GM12878 (cell line): ENCODE measurements around the gene NDUFA12. TPM values are rescaled to one million over a fixed set of nuclear protein-coding genes. Genes with fewer than 3 reads are reported as not detected.

ENCODE experiments used
- ATAC-seq: fragments of 200-7000 bp; cut with Tn5 transposase; 3 replicates; pipeline ENCODE4 v1.9.1; 2020; ENCODE audit warnings: mild to moderate bottlenecking, moderate library complexity
- BruUV-seq: library from RNA; stranded (reverse); fragments of 400-500 nt; replicated peaks from 2 replicates; lab custom pipeline; 2021; lab: Mats Ljungman, UMichigan
- CTCF ChIA-PET: fragments of 300-600 bp; sonication (Branson Sonifier 250); formaldehyde crosslinking; extraction: SDS; loops from one replicate; lab custom pipeline; 2021; ENCODE audit warnings: inconsistent platforms; lab: Yijun Ruan, JAX
- POLR2A ChIA-PET: fragments of 350-600 bp; formaldehyde crosslinking; extraction: SDS; loops from one replicate; lab custom pipeline; 2021; ENCODE audit warnings: inconsistent platforms; lab: Charles Lee
- RAD21 ChIA-PET: fragments of 300-600 bp; sonication (Branson Sonifier 250); formaldehyde crosslinking; loops from one replicate; lab custom pipeline; 2023; ENCODE audit warnings: antibody characterized with exemption; ENCODE audit not compliant: unreplicated experiment; lab: Charles Lee
- SMC1A ChIA-PET: fragments of 300-600 bp; sonication (Branson Sonifier 250); formaldehyde crosslinking; loops from one replicate; lab custom pipeline; 2023; ENCODE audit not compliant: unreplicated experiment, uncharacterized antibody; lab: Charles Lee
- DNase-seq: peaks from one replicate; pipeline ENCODE4 v3.0.0-alpha.2; 2011; ENCODE audit warnings: low read depth, low spot score
- FAIRE-seq: peaks from 3 replicates; lab custom pipeline; 2011; peaks lifted over from hg19 to GRCh38; lab: Jason Lieb, UNC
- H2AFZ ChIP-seq: 2 replicates; pipeline ENCODE4 v1.6.0; 2011; ENCODE audit warnings: low read depth, low read length, control low read depth; ENCODE audit not compliant: control insufficient read depth
- H3K27ac ChIP-seq: 2 replicates; pipeline ENCODE4 v1.5.1; 2011; ENCODE audit warnings: control low read depth; ENCODE audit not compliant: control insufficient read depth, insufficient read depth
- H3K27me3 ChIP-seq, 2 experiments: replicated peaks in 1 of 2; 2 replicates each; pipeline versions ENCODE4 v1.6.0 to v1.6.1; 2011; ENCODE audit warnings: low read length in 1 of 2; ENCODE audit not compliant: control insufficient read depth in 2 of 2, insufficient read depth in 2 of 2
- H3K36me3 ChIP-seq, 2 experiments: 2 replicates each; pipeline ENCODE4 v1.5.1; 2011; ENCODE audit warnings: low read length in 1 of 2; ENCODE audit not compliant: control insufficient read depth in 2 of 2, insufficient read depth in 2 of 2
- H3K4me1 ChIP-seq: 2 replicates; pipeline ENCODE4 v1.6.1; 2011; ENCODE audit warnings: mild to moderate bottlenecking, low read length, moderate library complexity, mixed read lengths; ENCODE audit not compliant: control insufficient read depth, insufficient read depth
- H3K4me2 ChIP-seq: 2 replicates; pipeline ENCODE4 v1.6.0; 2011; ENCODE audit warnings: control low read depth; ENCODE audit not compliant: control insufficient read depth, insufficient read depth
- H3K4me3 ChIP-seq: fragments of 200-600 bp; sonication (generic); 2 replicates; pipeline ENCODE4 v1.5.1; 2016
- H3K79me2 ChIP-seq: 2 replicates; pipeline ENCODE4 v1.6.0; 2011; ENCODE audit warnings: low read length; ENCODE audit not compliant: control insufficient read depth, insufficient read depth
- H3K9ac ChIP-seq: 2 replicates; pipeline ENCODE4 v1.8.0; 2011; ENCODE audit warnings: low read length, control low read depth, mixed read lengths; ENCODE audit not compliant: control insufficient read depth, insufficient read depth
- H3K9me3 ChIP-seq: replicated peaks from 3 replicates; pipeline ENCODE4 v1.5.1; 2011; ENCODE audit warnings: mild to moderate bottlenecking, low read length; ENCODE audit not compliant: control insufficient read depth, insufficient read depth
- H4K20me1 ChIP-seq: 2 replicates; pipeline ENCODE4 v1.6.0; 2011; ENCODE audit not compliant: control insufficient read depth, insufficient read depth
- CBX5 ChIP-seq: sonication (generic); IDR thresholded peaks from 2 replicates; pipeline ENCODE4 v1.6.1; 2016; ENCODE audit warnings: low read depth, moderate library complexity, mild to moderate bottlenecking, inconsistent platforms
- CREB1 ChIP-seq: IDR thresholded peaks from 2 replicates; pipeline ENCODE4 v1.6.1; 2012; ENCODE audit warnings: low read depth, mild to moderate bottlenecking, inconsistent platforms
- CTCF ChIP-seq, 3 experiments: IDR thresholded peaks in 2 of 3; conservative IDR thresholded peaks in 1 of 3; 2 replicates each; pipeline ENCODE4 v1.5.1; 2011; ENCODE audit warnings: low read depth in 3 of 3, low read length in 3 of 3, mild to moderate bottlenecking in 3 of 3, control low read depth in 2 of 3, moderate library complexity in 2 of 3, inconsistent platforms in 1 of 3, mixed read lengths in 1 of 3; ENCODE audit not compliant: control insufficient read depth in 2 of 3, insufficient read depth in 1 of 3; ENCODE audit errors: extremely low read depth in 1 of 3
- ETV6 ChIP-seq, 2 experiments: fragments of 450-650 bp in 1 of 2; IDR thresholded peaks in 1 of 2; conservative IDR thresholded peaks in 1 of 2; 2 replicates each; pipeline ENCODE4 v1.6.1; 2014; ENCODE audit warnings: antibody characterized with exemption in 1 of 2, borderline replicate concordance in 1 of 2, low read depth in 1 of 2, mild to moderate bottlenecking in 1 of 2, moderate library complexity in 1 of 2
- FOS ChIP-seq: IDR thresholded peaks from 3 replicates; pipeline ENCODE4 v1.6.1; 2011; ENCODE audit warnings: borderline replicate concordance; ENCODE audit not compliant: insufficient read length; ENCODE audit errors: extremely low read depth
- GABPA ChIP-seq: IDR thresholded peaks from 2 replicates; pipeline ENCODE4 v1.6.1; 2014; ENCODE audit warnings: antibody characterized with exemption, low read depth, mild to moderate bottlenecking, inconsistent platforms
- MYB ChIP-seq: fragments of 150-350 bp; IDR thresholded peaks from 2 replicates; pipeline ENCODE4 v1.6.1; 2014; ENCODE audit warnings: mild to moderate bottlenecking, low read depth, low read length, borderline replicate concordance
- SP1 ChIP-seq: IDR thresholded peaks from one replicate; pipeline ENCODE4 v1.6.1; 2011; ENCODE audit warnings: low read depth, low read length
- SPI1 ChIP-seq: IDR thresholded peaks from 2 replicates; pipeline ENCODE4 v1.6.1; 2011; ENCODE audit warnings: low read depth, mild to moderate bottlenecking, low read length, moderate library complexity, borderline replicate concordance; ENCODE audit not compliant: insufficient read depth
- SRF ChIP-seq, 2 experiments: IDR thresholded peaks; 2 replicates each; pipeline ENCODE4 v1.6.1; 2011; ENCODE audit warnings: low read depth in 2 of 2, low read length in 2 of 2, mild to moderate bottlenecking in 1 of 2, moderate library complexity in 1 of 2
- SUPT20H ChIP-seq: IDR thresholded peaks from 2 replicates; pipeline ENCODE4 v1.6.1; 2011; ENCODE audit warnings: low read depth, mild to moderate bottlenecking, low read length, moderate library complexity, borderline replicate concordance; ENCODE audit not compliant: control insufficient read depth
- WGBS: methylation state at CpG from one replicate; pipeline ENCODE4 v1.1.6; 2016; ENCODE audit warnings: low lambda C conversion rate; ENCODE audit not compliant: insufficient replicate concordance, insufficient coverage; ENCODE audit errors: missing lambda C conversion rate; 5-methylcytosine and 5-hydroxymethylcytosine counted together
- in situ Hi-C: fragments of 300-500 bp; cut with MboI; formaldehyde crosslinking; loops from 9 replicates; pipeline ENCODE4 v1.14.3; 2018; ENCODE audit warnings: mixed read lengths
- intact Hi-C: fragments of 100-400 bp; cut with micrococcal nuclease; formaldehyde crosslinking; loops from one replicate; pipeline ENCODE4 v1.14.2; 2022; ENCODE audit not compliant: unreplicated experiment
- polyA plus RNA-seq, 11 experiments: library from polyadenylated mRNA; depleted of rRNA in 4 of 11; unstranded in 6 of 11; stranded (reverse) in 5 of 11; fragments of >200 nt; fragmentation: Nextera tagmentation in 4 of 11; fragmentation: Illumina TruSeq in 1 of 11; extraction: Ambion mirVana in 4 of 11; extraction: Trizol in 1 of 11; gene quantifications; 1 replicate in 1 of 11; 2 replicates in 10 of 11; pipeline versions ENCODE4 v1.2.1 to v1.2.3, GENCODE V29; 2011 to 2016; ENCODE audit warnings: inconsistent platforms in 2 of 11, missing spikeins in 2 of 11, low read depth in 1 of 11
- total RNA-seq, 4 experiments: library from RNA; depleted of rRNA in 3 of 4; stranded (reverse); fragments of >200 nt in 3 of 4; fragmentation: Illumina TruSeq in 1 of 4; extraction: Trizol in 1 of 4; gene quantifications; 2 replicates each; pipeline versions ENCODE4 v1.2.1 to v1.2.3, GENCODE V29; 2013 to 2021
- TF ChIP-seq, protein P1 (sequence below): IDR thresholded peaks from 2 replicates; pipeline ENCODE4 v1.6.1; 2011; ENCODE audit warnings: borderline replicate concordance, low read depth, mild to moderate bottlenecking, moderate library complexity, mixed read lengths, low read length; ENCODE audit not compliant: insufficient read depth; ENCODE audit errors: extremely low read length
- TF ChIP-seq, protein P2 (sequence below): IDR thresholded peaks from 2 replicates; pipeline ENCODE4 v1.6.1; 2011; ENCODE audit warnings: mild to moderate bottlenecking, low read depth, low read length, moderate library complexity; ENCODE audit not compliant: insufficient replicate concordance
- TF ChIP-seq, protein P3 (sequence below): fragments of 450-650 bp; IDR thresholded peaks from 2 replicates; pipeline ENCODE4 v1.6.1; 2016; ENCODE audit warnings: mild to moderate bottlenecking
- TF ChIP-seq, protein P4 (sequence below): IDR thresholded peaks from 2 replicates; pipeline ENCODE4 v1.6.1; 2012; ENCODE audit warnings: low read depth, low read length, improper control_type of control experiment

NDUFA12 gene
- total and polyA plus RNA-seq, 10 of the 15 experiments (the other 5 are each of a cell fraction or from before 2014, with no cell fraction given) = 141 to 1,021 (median 295) TPM

DNA sequence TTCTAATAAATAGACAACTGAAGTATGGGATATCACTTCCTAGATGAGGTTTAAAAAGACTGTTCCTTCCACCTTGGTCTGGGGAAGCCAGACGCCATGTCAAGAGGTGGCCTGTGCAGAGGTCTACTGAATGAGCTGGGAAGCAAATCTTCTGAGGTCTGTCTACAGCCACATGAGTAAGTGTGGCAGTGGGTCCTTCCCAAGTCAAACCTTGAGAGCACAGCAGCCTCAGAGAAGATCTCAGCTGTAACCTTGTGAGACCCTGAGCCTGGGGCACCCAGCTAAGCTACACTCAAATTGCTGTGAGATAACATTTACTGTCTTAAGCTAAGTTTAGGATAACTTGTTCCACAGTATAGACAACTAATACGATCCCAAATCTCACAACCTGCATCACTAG lies 20.2 kb downstream of the NDUFA12 start (continued):
- TF ChIP-seq, protein P1, sequence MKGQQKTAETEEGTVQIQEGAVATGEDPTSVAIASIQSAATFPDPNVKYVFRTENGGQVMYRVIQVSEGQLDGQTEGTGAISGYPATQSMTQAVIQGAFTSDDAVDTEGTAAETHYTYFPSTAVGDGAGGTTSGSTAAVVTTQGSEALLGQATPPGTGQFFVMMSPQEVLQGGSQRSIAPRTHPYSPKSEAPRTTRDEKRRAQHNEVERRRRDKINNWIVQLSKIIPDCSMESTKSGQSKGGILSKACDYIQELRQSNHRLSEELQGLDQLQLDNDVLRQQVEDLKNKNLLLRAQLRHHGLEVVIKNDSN = no peak
- TF ChIP-seq, protein P2, sequence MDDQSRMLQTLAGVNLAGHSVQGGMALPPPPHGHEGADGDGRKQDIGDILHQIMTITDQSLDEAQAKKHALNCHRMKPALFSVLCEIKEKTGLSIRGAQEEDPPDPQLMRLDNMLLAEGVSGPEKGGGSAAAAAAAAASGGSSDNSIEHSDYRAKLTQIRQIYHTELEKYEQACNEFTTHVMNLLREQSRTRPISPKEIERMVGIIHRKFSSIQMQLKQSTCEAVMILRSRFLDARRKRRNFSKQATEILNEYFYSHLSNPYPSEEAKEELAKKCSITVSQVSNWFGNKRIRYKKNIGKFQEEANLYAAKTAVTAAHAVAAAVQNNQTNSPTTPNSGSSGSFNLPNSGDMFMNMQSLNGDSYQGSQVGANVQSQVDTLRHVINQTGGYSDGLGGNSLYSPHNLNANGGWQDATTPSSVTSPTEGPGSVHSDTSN = no peak
- TF ChIP-seq CTCF (IDR thresholded peaks at IDR 0.05 in 2 of 3, conservative IDR thresholded peaks at IDR 0.05 in 1 of 3; ENCODE audit: control insufficient read depth in 2 of 3, extremely low read depth in 1 of 3, insufficient read depth in 1 of 3, low read depth in 3 of 3, low read length in 3 of 3) (no peak), MYB (no peak), CBX5 (no peak)

DNA sequence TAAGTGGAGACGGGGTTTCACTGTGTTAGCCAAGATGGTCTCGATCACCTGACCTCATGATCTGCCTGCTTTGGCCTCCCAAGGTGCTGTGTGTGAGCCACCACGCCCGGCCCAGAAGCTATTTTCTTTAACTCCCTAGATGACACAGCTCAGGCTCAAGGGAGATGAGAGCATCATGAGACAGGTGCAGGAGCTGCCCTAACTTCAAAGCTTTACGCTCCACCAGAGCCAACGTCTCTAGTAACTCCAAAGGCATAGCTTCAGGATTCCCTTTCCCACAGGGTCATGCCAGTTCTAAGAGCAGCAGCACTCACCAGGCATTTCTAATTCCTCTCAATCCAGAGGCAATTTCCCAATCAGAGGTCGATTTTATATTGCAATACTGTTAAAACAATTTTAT lies 21.0 kb downstream of the NDUFA12 start:
- FAIRE-seq (no peak), DNase-seq (no peak), ATAC-seq (no peak)
- RAD21 ChIA-PET = interaction anchor here (1.6 kb wide), 1 partner anchor 107 kb away, joined by 4 read pairs; no protein-coding TSS in a partner anchor
- intact Hi-C loops (no loop called here), in situ Hi-C loops (no loop called here)
- no peaks in the 10 kb centered on the region for H3K4me1 ChIP-seq
- SMC1A ChIA-PET = interaction anchor here (1.0 to 1.5 kb wide), 5 partner anchors 8 to 434 kb away, joined by 3 to 4 read pairs (median 3); no protein-coding TSS in a partner anchor
- H3K9me3 ChIP-seq = no peaks in the 10 kb centered on the region
- 42% methylated on average over 7 of the region's 7 CpGs for WGBS
- H4K20me1 ChIP-seq = no peaks in the 10 kb centered on the region
- no peaks in the 10 kb centered on the region; a peak in 3 of 4 replicates for H3K36me3 ChIP-seq
- peaks cover 1% of the 10 kb centered on the region for H3K79me2 ChIP-seq
- no peak overlapping the region for H2AFZ ChIP-seq
- CTCF ChIA-PET = interaction anchor here (0.8 to 0.9 kb wide), 3 partner anchors 9 to 235 kb away, joined by 3 read pairs; partner anchors contain the start of genes FGD6 and VEZT
- no peak overlapping the region for H3K4me2 ChIP-seq
- H3K27me3 ChIP-seq = no peaks in the 10 kb centered on the region
- no TSS peak for BruUV-seq
- H3K9ac ChIP-seq = no peak overlapping the region
- POLR2A ChIA-PET = interaction anchor here (0.6 to 1.0 kb wide), 3 partner anchors 11 to 315 kb away, joined by 3 to 4 read pairs (median 3); no protein-coding TSS in a partner anchor
- no peak overlapping the region for H3K4me3 ChIP-seq
- no peak overlapping the region for H3K27ac ChIP-seq
- TF ChIP-seq ETV6 (conservative IDR thresholded peaks at IDR 0.05 in 1 of 2, IDR thresholded peaks at IDR 0.05 in 1 of 2; ENCODE audit: borderline replicate concordance in 1 of 2, low read depth in 1 of 2) (no peak), SRF (IDR thresholded peaks at IDR 0.05; ENCODE audit: low read depth in 2 of 2, low read length in 2 of 2) (no peak), FOS (no peak), SPI1 (no peak), SP1 (no peak), CREB1 (no peak), GABPA (no peak), SUPT20H (no peak)
- TF ChIP-seq, protein P3, sequence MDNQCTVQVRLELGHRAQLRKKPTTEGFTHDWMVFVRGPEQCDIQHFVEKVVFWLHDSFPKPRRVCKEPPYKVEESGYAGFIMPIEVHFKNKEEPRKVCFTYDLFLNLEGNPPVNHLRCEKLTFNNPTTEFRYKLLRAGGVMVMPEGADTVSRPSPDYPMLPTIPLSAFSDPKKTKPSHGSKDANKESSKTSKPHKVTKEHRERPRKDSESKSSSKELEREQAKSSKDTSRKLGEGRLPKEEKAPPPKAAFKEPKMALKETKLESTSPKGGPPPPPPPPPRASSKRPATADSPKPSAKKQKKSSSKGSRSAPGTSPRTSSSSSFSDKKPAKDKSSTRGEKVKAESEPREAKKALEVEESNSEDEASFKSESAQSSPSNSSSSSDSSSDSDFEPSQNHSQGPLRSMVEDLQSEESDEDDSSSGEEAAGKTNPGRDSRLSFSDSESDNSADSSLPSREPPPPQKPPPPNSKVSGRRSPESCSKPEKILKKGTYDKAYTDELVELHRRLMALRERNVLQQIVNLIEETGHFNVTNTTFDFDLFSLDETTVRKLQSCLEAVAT = no peak
- TF ChIP-seq, protein P4, sequence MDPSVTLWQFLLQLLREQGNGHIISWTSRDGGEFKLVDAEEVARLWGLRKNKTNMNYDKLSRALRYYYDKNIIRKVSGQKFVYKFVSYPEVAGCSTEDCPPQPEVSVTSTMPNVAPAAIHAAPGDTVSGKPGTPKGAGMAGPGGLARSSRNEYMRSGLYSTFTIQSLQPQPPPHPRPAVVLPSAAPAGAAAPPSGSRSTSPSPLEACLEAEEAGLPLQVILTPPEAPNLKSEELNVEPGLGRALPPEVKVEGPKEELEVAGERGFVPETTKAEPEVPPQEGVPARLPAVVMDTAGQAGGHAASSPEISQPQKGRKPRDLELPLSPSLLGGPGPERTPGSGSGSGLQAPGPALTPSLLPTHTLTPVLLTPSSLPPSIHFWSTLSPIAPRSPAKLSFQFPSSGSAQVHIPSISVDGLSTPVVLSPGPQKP = no peak
